Lung (tissue), 12 donors: ENCODE results near the gene ZNF467. TPM values are rescaled to one million over a fixed set of nuclear protein-coding genes. Genes with fewer than 3 reads are reported as not detected.

Experiments
- ATAC-seq: fragments of 200-7000 bp; cut with Tn5 transposase; one replicate; pipeline ENCODE4 v1.9.1; 2020; ENCODE audit warnings: moderate number of reproducible peaks; ENCODE audit not compliant: insufficient read depth, low FRiP score
- DNase-seq, 3 donors: peaks; one replicate each; pipeline ENCODE4 v3.0.0-alpha.2; 2013 to 2017
- H3K27ac ChIP-seq, 2 donors: one replicate each; pipeline ENCODE4 v1.5.1; 2013; ENCODE audit warnings: mild to moderate bottlenecking in 2 of 2, moderate library complexity in 2 of 2, control low read depth in 1 of 2, inconsistent platforms in 1 of 2, low read depth in 1 of 2, low read length in 1 of 2
- H3K27me3 ChIP-seq, 3 donors: one replicate each; pipeline ENCODE4 v1.5.1; 2013; ENCODE audit warnings: low read length in 2 of 3; ENCODE audit not compliant: control insufficient read depth in 3 of 3, insufficient read depth in 3 of 3
- H3K36me3 ChIP-seq, 4 donors: one replicate each; pipeline ENCODE4 v1.5.1; 2013; ENCODE audit warnings: low read length in 4 of 4, mild to moderate bottlenecking in 1 of 4, moderate library complexity in 1 of 4; ENCODE audit not compliant: control insufficient read depth in 4 of 4, insufficient read depth in 4 of 4
- H3K4me1 ChIP-seq, 5 donors: one replicate each; pipeline ENCODE4 v1.5.1; 2013; ENCODE audit warnings: low read length in 5 of 5, mild to moderate bottlenecking in 2 of 5, moderate library complexity in 1 of 5; ENCODE audit not compliant: control insufficient read depth in 5 of 5, insufficient read depth in 5 of 5
- H3K4me3 ChIP-seq: one replicate; pipeline ENCODE4 v1.5.1; 2013; ENCODE audit warnings: mild to moderate bottlenecking, control low read depth, moderate library complexity
- H3K9ac ChIP-seq, 2 donors: one replicate each; pipeline ENCODE4 v1.5.1; 2013; ENCODE audit warnings: low read length in 2 of 2, control low read depth in 1 of 2; ENCODE audit not compliant: insufficient read depth in 1 of 2
- H3K9me3 ChIP-seq, 4 donors: one replicate each; pipeline ENCODE4 v1.5.1; 2013; ENCODE audit warnings: low read length in 3 of 4, mild to moderate bottlenecking in 1 of 4, moderate library complexity in 1 of 4; ENCODE audit not compliant: control insufficient read depth in 4 of 4, insufficient read depth in 3 of 4
- WGBS, 2 donors: extraction: QIAGEN DNeasy Blood & Tissue Kit; methylation state at CpG; one replicate each; pipeline ENCODE4 v1.1.7; 2013; 5-methylcytosine and 5-hydroxymethylcytosine counted together
- polyA plus RNA-seq, 2 donors: library from polyadenylated mRNA; stranded (reverse); fragments of 200-250 nt; gene quantifications; one replicate each; pipeline ENCODE4 v1.2.1, GENCODE V29; 2013
- total RNA-seq, 2 donors: library from RNA; depleted of rRNA in 1 of 2; stranded (reverse); fragments of >200 nt in 1 of 2; gene quantifications; one replicate each; pipeline ENCODE4 v1.2.1, GENCODE V29; 2014 to 2021
- TF ChIP-seq, protein P1 (sequence below): IDR thresholded peaks from 2 replicates; pipeline ENCODE4 v1.5.1; 2012; ENCODE audit warnings: mild to moderate bottlenecking; ENCODE audit errors: control extremely low read depth, extremely low read depth
- donor health status: control.
- donor health status: control.
- donor health status: Bipolar disorder and iron deficiency.
- donor health status: healthy.
- donor health status: DM: yes; HTN: yes; CAD: no.

Gene ZNF467
- total and polyA plus RNA-seq, 4 donors: 9.8 to 27.2 (median 14.9) TPM

DNA sequence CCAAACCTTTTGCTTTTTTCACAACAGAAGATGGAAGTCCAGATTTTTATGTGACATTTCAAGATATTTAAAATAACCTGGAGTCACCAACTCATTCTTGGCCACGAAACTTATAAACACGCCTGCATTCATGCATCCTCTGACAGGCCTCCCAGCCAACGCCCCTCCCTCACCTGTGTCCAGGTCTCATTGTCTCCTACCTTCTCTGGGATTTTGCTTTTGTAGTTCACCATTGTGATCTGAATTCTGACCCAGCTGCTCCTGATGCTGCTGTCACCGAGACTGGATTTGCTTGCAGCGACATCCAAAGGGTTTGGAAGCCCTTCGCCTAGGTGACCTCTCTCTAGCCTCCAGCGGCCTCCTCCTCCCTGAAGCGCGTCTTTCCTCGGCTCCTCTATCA, 10.8 kb downstream of the ZNF467 start:
- TF ChIP-seq, protein P1, sequence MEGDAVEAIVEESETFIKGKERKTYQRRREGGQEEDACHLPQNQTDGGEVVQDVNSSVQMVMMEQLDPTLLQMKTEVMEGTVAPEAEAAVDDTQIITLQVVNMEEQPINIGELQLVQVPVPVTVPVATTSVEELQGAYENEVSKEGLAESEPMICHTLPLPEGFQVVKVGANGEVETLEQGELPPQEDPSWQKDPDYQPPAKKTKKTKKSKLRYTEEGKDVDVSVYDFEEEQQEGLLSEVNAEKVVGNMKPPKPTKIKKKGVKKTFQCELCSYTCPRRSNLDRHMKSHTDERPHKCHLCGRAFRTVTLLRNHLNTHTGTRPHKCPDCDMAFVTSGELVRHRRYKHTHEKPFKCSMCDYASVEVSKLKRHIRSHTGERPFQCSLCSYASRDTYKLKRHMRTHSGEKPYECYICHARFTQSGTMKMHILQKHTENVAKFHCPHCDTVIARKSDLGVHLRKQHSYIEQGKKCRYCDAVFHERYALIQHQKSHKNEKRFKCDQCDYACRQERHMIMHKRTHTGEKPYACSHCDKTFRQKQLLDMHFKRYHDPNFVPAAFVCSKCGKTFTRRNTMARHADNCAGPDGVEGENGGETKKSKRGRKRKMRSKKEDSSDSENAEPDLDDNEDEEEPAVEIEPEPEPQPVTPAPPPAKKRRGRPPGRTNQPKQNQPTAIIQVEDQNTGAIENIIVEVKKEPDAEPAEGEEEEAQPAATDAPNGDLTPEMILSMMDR: no peak
- no peak overlapping the region for H3K9ac ChIP-seq
- H3K4me3 ChIP-seq: no peak overlapping the region
- DNase-seq (no peak), ATAC-seq (no peak)
- 92% methylated on average over 10 of the region's 10 CpGs for WGBS, 2 donors
- peaks cover 0 to 3% (median 0%) of the 10 kb centered on the region in 4 donors for H3K9me3 ChIP-seq
- no peak overlapping the region for H3K27ac ChIP-seq
- no peaks in the 10 kb centered on the region for H3K4me1 ChIP-seq
- H3K36me3 ChIP-seq: peaks cover 0 to 29% (median 4%) of the 10 kb centered on the region in 4 donors
- peaks cover 0 to 16% (median 0%) of the 10 kb centered on the region in 3 donors for H3K27me3 ChIP-seq

GRCh38 chr7:149762089-149762488, 11.3 kb downstream of the ZNF467 start:
- Histone ChIP-seq H3K27ac (no peak overlapping the region), H3K36me3 (peaks cover 0 to 25% (median 4%) of the 10 kb centered on the region in 4 donors), H3K4me1 (no peaks in the 10 kb centered on the region), H3K9me3 (peaks cover 0 to 3% (median 0%) of the 10 kb centered on the region in 4 donors), H3K27me3 (peaks cover 0 to 16% (median 0%) of the 10 kb centered on the region in 3 donors), H3K4me3 (no peak overlapping the region), H3K9ac (no peak overlapping the region)
- DNase-seq (no peak), ATAC-seq (no peak)
- TF ChIP-seq, protein P1: no peak
- 77 to 91% methylated on average over 4 of the region's 4 CpGs for WGBS, 2 donors

- Histone ChIP-seq H3K4me3 (no peak overlapping the region), H3K9ac (no peak overlapping the region), H3K27ac (no peak overlapping the region), H3K4me1 (no peaks in the 10 kb centered on the region), H3K9me3 (peaks cover 0 to 3% (median 0%) of the 10 kb centered on the region in 4 donors), H3K36me3 (peaks cover 0 to 19% (median 4%) of the 10 kb centered on the region in 4 donors), H3K27me3 (peaks cover 0 to 12% (median 0%) of the 10 kb centered on the region in 3 donors)
- TF ChIP-seq, protein P1: no peak
- DNase-seq (no peak), ATAC-seq (no peak)
- 74 to 95% methylated on average over 5 of the region's 5 CpGs for WGBS, 2 donors
These were observed 12.1 kb downstream of the ZNF467 start for GRCh38 chr7:149761307-149761706.

DNA sequence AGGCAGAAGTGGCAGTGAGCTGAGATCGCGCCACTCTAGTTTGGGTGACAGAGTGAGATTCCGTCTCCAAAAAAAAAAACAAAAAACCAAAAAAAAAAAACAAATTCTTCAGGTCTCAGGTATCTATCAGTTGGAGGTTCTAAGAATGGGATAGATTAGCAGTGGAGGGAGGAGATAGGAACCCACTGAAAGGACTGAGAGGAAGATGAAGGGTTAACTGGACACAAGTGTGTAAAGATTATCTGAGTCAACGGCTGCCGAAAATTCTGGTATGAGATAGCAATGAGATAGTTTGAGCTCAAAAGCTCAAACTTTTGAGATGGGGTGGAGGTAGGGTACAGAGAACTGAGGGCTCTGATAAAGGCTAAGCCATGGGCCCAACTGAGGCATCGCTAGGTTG, 12.8 kb downstream of the ZNF467 start:
- Histone ChIP-seq H3K9ac (no peak overlapping the region), H3K27ac (no peak overlapping the region)
- TF ChIP-seq, protein P1: no peak

More for the DNA sequence above, 12.8 kb downstream of the ZNF467 start:
- DNase-seq (no peak), ATAC-seq (no peak)
- Histone ChIP-seq H3K4me3 (no peak overlapping the region), H3K36me3 (peaks cover 0 to 13% (median 3%) of the 10 kb centered on the region in 4 donors), H3K4me1 (no peaks in the 10 kb centered on the region), H3K9me3 (peaks cover 0 to 2% (median 0%) of the 10 kb centered on the region in 4 donors), H3K27me3 (peaks cover 0 to 6% (median 0%) of the 10 kb centered on the region in 3 donors)
- WGBS, 2 donors: 83 to 93% methylated on average over 6 of the region's 6 CpGs
